Neural cell (in vitro differentiated cells): ENCODE results near the gene NELFA.

Source experiments
- EP300 ChIP-seq: fragments of 450-650 bp; conservative IDR thresholded peaks from 2 replicates; pipeline ENCODE4 v1.6.1; 2014; ENCODE audit warnings: antibody characterized with exemption, mild to moderate bottlenecking, moderate library complexity; ENCODE audit not compliant: poor library complexity, severe bottlenecking
- EZH2 ChIP-seq: fragments of 200-600, 300-800 bp; shearing (Covaris generic), sonication (generic); IDR thresholded peaks from 2 replicates; pipeline ENCODE4 v1.6.1; 2014; ENCODE audit warnings: antibody characterized with exemption, low read length, borderline replicate concordance, mild to moderate bottlenecking; ENCODE audit not compliant: insufficient read depth, poor library complexity, severe bottlenecking
- RAD21 ChIP-seq: fragments of 450-650 bp; conservative IDR thresholded peaks from 2 replicates; pipeline ENCODE4 v1.6.1; 2014; ENCODE audit warnings: antibody characterized with exemption, mild to moderate bottlenecking, moderate library complexity
- REST ChIP-seq: IDR thresholded peaks from 2 replicates; pipeline ENCODE4 v1.6.1; 2012; ENCODE audit warnings: borderline replicate concordance
- SMC3 ChIP-seq: fragments of 450-650 bp; conservative IDR thresholded peaks from 2 replicates; pipeline ENCODE4 v1.6.1; 2014; ENCODE audit warnings: antibody characterized with exemption, mild to moderate bottlenecking, moderate library complexity; ENCODE audit not compliant: poor library complexity
- TAF1 ChIP-seq: IDR thresholded peaks from 2 replicates; pipeline ENCODE4 v1.6.1; 2012; ENCODE audit warnings: low read depth
- TF ChIP-seq, protein P1 (sequence below): fragments of 450-650 bp; IDR thresholded peaks from 2 replicates; pipeline ENCODE4 v1.5.1; 2014; ENCODE audit warnings: antibody characterized with exemption, mild to moderate bottlenecking, moderate library complexity; ENCODE audit not compliant: poor library complexity, severe bottlenecking

DNA sequence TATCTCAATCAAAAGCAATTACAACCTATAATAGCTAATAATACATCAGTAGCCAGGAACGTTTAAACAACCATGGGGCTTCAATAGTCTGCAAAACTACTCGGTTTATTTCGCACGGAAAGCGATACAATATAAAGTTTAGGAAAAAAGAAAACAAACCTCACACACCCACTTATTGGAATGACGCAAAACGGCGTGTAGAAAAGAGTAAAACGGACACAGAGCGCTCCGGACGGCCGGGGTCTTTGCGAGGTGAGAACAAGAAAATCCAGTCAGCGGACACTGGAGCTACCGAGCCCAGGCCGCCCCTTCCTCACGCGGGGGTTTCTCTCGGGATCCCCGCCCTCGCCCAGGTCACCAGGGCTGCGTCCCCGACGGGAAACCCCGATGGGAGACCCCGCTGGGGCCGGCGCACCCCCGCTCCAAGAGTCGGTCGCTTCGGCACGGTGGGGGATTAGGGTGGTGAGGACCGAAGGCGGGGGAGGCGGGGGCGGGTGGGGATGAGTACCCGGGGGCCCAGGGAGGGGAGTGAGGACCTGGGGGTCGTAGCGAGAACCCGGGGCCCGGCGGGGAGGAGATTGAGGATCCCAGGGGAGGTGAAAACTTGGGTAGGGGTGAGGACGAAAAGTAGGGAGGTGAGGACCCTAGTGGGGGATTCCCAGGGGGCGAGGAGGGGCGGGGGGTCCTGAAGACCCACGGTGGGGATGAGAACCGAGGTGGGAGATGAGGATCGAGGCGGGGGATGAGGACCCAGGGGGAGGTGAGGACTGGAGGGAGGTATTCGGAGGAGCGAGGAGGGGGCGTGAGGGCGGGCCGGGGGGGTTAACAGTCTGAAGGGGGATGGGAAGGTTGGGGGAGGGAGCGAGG is 737 bp downstream of the NELFA start:
- TF ChIP-seq, protein P1, sequence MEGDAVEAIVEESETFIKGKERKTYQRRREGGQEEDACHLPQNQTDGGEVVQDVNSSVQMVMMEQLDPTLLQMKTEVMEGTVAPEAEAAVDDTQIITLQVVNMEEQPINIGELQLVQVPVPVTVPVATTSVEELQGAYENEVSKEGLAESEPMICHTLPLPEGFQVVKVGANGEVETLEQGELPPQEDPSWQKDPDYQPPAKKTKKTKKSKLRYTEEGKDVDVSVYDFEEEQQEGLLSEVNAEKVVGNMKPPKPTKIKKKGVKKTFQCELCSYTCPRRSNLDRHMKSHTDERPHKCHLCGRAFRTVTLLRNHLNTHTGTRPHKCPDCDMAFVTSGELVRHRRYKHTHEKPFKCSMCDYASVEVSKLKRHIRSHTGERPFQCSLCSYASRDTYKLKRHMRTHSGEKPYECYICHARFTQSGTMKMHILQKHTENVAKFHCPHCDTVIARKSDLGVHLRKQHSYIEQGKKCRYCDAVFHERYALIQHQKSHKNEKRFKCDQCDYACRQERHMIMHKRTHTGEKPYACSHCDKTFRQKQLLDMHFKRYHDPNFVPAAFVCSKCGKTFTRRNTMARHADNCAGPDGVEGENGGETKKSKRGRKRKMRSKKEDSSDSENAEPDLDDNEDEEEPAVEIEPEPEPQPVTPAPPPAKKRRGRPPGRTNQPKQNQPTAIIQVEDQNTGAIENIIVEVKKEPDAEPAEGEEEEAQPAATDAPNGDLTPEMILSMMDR: no peak
- no peak for TF ChIP-seq REST
- no peak for TF ChIP-seq EZH2
- no peak for TF ChIP-seq RAD21
- no peak for TF ChIP-seq EP300
- TF ChIP-seq SMC3: no peak
- TF ChIP-seq TAF1: no peak
